Neural progenitor cell (in vitro differentiated cells): ENCODE data around the gene DENND5B. TPM values are rescaled to one million over a fixed set of nuclear protein-coding genes. Genes with fewer than 3 reads are reported as not detected.
A peak's percentile ranks its signal among the peaks of the same experiment; 100 is the strongest.

Source experiments
- DNase-seq: peaks from one replicate; pipeline ENCODE4 v3.0.0-alpha.2; 2016; ENCODE audit warnings: low spot score
- H2AFZ ChIP-seq: fragments of 200-600 bp; sonication (generic); replicated peaks from 2 replicates; pipeline ENCODE4 v1.6.1; 2016; ENCODE audit warnings: antibody characterized with exemption
- H3F3A ChIP-seq: fragments of 200-600 bp; sonication (generic); 2 replicates; pipeline ENCODE4 v1.6.1; 2016; ENCODE audit warnings: antibody characterized with exemption, low read depth
- H3K27ac ChIP-seq: fragments of 200-600 bp; sonication (generic); 2 replicates; pipeline ENCODE4 v1.5.1; 2016; ENCODE audit warnings: mild to moderate bottlenecking
- H3K27me3 ChIP-seq: fragments of 200-600 bp; sonication (generic); 2 replicates; pipeline ENCODE4 v1.6.1; 2016; ENCODE audit warnings: mild to moderate bottlenecking, moderate library complexity
- H3K36me3 ChIP-seq: fragments of 200-600 bp; sonication (generic); 2 replicates; pipeline ENCODE4 v1.5.1; 2016
- H3K4me1 ChIP-seq: fragments of 200-600 bp; sonication (generic); 2 replicates; pipeline ENCODE4 v1.6.1; 2016; ENCODE audit warnings: mixed run types
- H3K4me2 ChIP-seq: fragments of 200-600 bp; sonication (generic); 2 replicates; pipeline ENCODE4 v1.6.1; 2016
- H3K4me3 ChIP-seq: fragments of 200-600 bp; sonication (generic); 2 replicates; pipeline ENCODE4 v1.5.1; 2016
- H3K79me2 ChIP-seq: fragments of 200-600 bp; sonication (generic); 2 replicates; pipeline ENCODE4 v1.6.1; 2016; ENCODE audit warnings: low read depth
- H3K9ac ChIP-seq: fragments of 200-600 bp; sonication (generic); 2 replicates; pipeline ENCODE4 v1.6.1; 2016
- H3K9me3 ChIP-seq: fragments of 200-600 bp; sonication (generic); 2 replicates; pipeline ENCODE4 v1.5.1; 2016; ENCODE audit warnings: low read depth
- H4K20me1 ChIP-seq: fragments of 200-600 bp; sonication (generic); 2 replicates; pipeline ENCODE4 v1.6.1; 2016; ENCODE audit warnings: low read depth
- H3K27ac Mint-ChIP-seq: 3 replicates; pipeline ENCODE4 v1.8.0; 2021; ENCODE audit warnings: mixed read lengths
- H3K27me3 Mint-ChIP-seq: 2 replicates; pipeline ENCODE4 v1.8.0; 2022; ENCODE audit warnings: low read depth, mild to moderate bottlenecking, inconsistent platforms, moderate library complexity, mixed read lengths; ENCODE audit not compliant: insufficient read depth
- H3K36me3 Mint-ChIP-seq: 3 replicates; pipeline ENCODE4 v1.8.0; 2021; ENCODE audit warnings: mixed read lengths
- H3K4me1 Mint-ChIP-seq: 3 replicates; pipeline ENCODE4 v1.8.0; 2021; ENCODE audit warnings: mixed read lengths
- H3K4me3 Mint-ChIP-seq: 3 replicates; pipeline ENCODE4 v1.8.0; 2021; ENCODE audit warnings: mild to moderate bottlenecking, moderate library complexity, mixed read lengths
- H3K9me3 Mint-ChIP-seq: 3 replicates; pipeline ENCODE4 v1.8.0; 2020; ENCODE audit warnings: mixed read lengths
- CTCF ChIP-seq: fragments of 200-600 bp; sonication (generic); IDR thresholded peaks from 2 replicates; pipeline ENCODE4 v1.5.1; 2017; ENCODE audit warnings: antibody characterized with exemption, mild to moderate bottlenecking
- EZH2 ChIP-seq: fragments of 200-600 bp; sonication (generic); IDR thresholded peaks from 2 replicates; pipeline ENCODE4 v1.6.1; 2017; ENCODE audit warnings: antibody characterized with exemption, mild to moderate bottlenecking, moderate library complexity
- EZH2phosphoT487 ChIP-seq: fragments of 200-600 bp; sonication (generic); IDR thresholded peaks from 2 replicates; pipeline ENCODE4 v1.6.1; 2017; ENCODE audit warnings: antibody characterized with exemption
- total RNA-seq: library from RNA; depleted of rRNA; stranded (reverse); fragments of >200 nt; gene quantifications from 2 replicates; pipeline ENCODE4 v1.2.3, GENCODE V29; 2015; ENCODE audit warnings: low replicate concordance

DENND5B gene
- total RNA-seq, 1 donor from 2014 or later, result 24.2 TPM

GRCh38 chr12:31494455-31494854 is 96.5 kb downstream of the DENND5B start:
- DNase-seq, result no peak
- H4K20me1 ChIP-seq, result no peaks in the 10 kb centered on the region
- no peak overlapping the region for H3K4me3 ChIP-seq
- H2AFZ ChIP-seq, result no peak overlapping the region
- H3K27me3 Mint-ChIP-seq, result no peaks in the 10 kb centered on the region
- H3K9me3 ChIP-seq, result no peaks in the 10 kb centered on the region
- TF ChIP-seq EZH2 (no peak), EZH2phosphoT487 (no peak), CTCF (no peak)
- peaks cover 9% of the 10 kb centered on the region for H3K4me1 ChIP-seq
- H3K27me3 ChIP-seq, result no peaks in the 10 kb centered on the region
- no peak overlapping the region for H3K27ac ChIP-seq
- peaks cover 21% of the 10 kb centered on the region for H3K36me3 Mint-ChIP-seq
- peaks cover 7% of the 10 kb centered on the region for H3F3A ChIP-seq
- H3K4me2 ChIP-seq, result no peak overlapping the region
- H3K79me2 ChIP-seq, result no peaks in the 10 kb centered on the region
- H3K4me1 Mint-ChIP-seq, result peaks cover 11% of the 10 kb centered on the region
- H3K36me3 ChIP-seq, result no peaks in the 10 kb centered on the region
- no peak overlapping the region for H3K27ac Mint-ChIP-seq
- no peaks in the 10 kb centered on the region for H3K9me3 Mint-ChIP-seq
- no peak overlapping the region for H3K4me3 Mint-ChIP-seq
- H3K9ac ChIP-seq, result no peak overlapping the region

- DNase-seq, result no peak
- Histone ChIP-seq H3K4me3 (no peak overlapping the region), H3K27me3 (no peaks in the 10 kb centered on the region), H3F3A (no peaks in the 10 kb centered on the region), H3K9ac (no peak overlapping the region), H3K27ac (no peak overlapping the region), H3K4me2 (no peak overlapping the region), H3K36me3 (no peaks in the 10 kb centered on the region), H3K9me3 (no peaks in the 10 kb centered on the region), H4K20me1 (no peaks in the 10 kb centered on the region), H3K4me1 (peaks cover 4% of the 10 kb centered on the region), H3K79me2 (no peaks in the 10 kb centered on the region), H2AFZ (no peak overlapping the region)
- Mint-ChIP-seq H3K27me3 (no peaks in the 10 kb centered on the region), H3K4me1 (peaks cover 11% of the 10 kb centered on the region), H3K4me3 (no peak overlapping the region), H3K36me3 (peaks cover 23% of the 10 kb centered on the region), H3K27ac (no peak overlapping the region), H3K9me3 (no peaks in the 10 kb centered on the region)
- TF ChIP-seq EZH2, result no peak
- no peak for TF ChIP-seq CTCF
- TF ChIP-seq EZH2phosphoT487, result no peak
Measured at GRCh38 chr12:31492599-31493196, 98.2 kb downstream of the DENND5B start.

- no peaks in the 10 kb centered on the region for H3F3A ChIP-seq
- no peak overlapping the region for H3K4me2 ChIP-seq
- no peak overlapping the region for H3K9ac ChIP-seq
- TF ChIP-seq EZH2phosphoT487 (no peak), CTCF (no peak), EZH2 (no peak)
- no peak overlapping the region for H3K27ac ChIP-seq
- no peaks in the 10 kb centered on the region for H3K79me2 ChIP-seq
- Mint-ChIP-seq H3K4me3 (no peak overlapping the region), H3K27me3 (no peaks in the 10 kb centered on the region), H3K4me1 (peaks cover 11% of the 10 kb centered on the region), H3K27ac (peak overlapping the region; percentile 55), H3K36me3 (peaks cover 23% of the 10 kb centered on the region), H3K9me3 (no peaks in the 10 kb centered on the region)
- no peak overlapping the region for H2AFZ ChIP-seq
- H4K20me1 ChIP-seq, result no peaks in the 10 kb centered on the region
- DNase-seq, result no peak
- no peaks in the 10 kb centered on the region for H3K9me3 ChIP-seq
- H3K27me3 ChIP-seq, result no peaks in the 10 kb centered on the region
- no peaks in the 10 kb centered on the region for H3K36me3 ChIP-seq
- no peaks in the 10 kb centered on the region for H3K4me1 ChIP-seq
- H3K4me3 ChIP-seq, result no peak overlapping the region
Measured at GRCh38 chr12:31491841-31492598, 98.9 kb downstream of the DENND5B start.
